ENCODE data around the gene C3orf80. TPM values are rescaled to one million over a fixed set of nuclear protein-coding genes. Genes with fewer than 3 reads are reported as not detected.
"Not testable (repeated sequence)": the region's sequence is repeated elsewhere in the genome, so short reads cannot be mapped to it uniquely, and the experiment has no call there.

The C3orf80 gene
- total RNA-seq, 1 experiment from 2014 or later, result 0.25 TPM

DNA sequence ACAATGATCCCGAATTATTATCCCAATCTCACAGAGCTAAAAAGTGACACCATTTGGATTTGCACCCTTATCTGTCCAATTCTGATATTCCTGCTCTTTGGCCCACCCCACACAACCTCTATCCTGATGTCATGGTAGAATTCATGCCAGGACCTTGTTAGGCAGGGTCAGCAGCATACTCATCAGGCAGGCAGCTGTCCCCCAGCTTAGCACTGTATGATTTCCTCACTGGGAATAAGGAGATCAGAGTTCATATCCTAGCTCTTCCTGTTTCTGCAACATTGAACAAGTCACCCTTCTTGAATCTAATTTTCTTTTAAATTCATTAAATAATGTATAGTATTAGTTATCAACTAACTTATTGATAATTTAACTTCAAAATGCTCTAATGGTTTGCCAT is 12.0 kb upstream of the C3orf80 start:
- no peak for DNase-seq (ENCODE audit: low read depth)

DNA sequence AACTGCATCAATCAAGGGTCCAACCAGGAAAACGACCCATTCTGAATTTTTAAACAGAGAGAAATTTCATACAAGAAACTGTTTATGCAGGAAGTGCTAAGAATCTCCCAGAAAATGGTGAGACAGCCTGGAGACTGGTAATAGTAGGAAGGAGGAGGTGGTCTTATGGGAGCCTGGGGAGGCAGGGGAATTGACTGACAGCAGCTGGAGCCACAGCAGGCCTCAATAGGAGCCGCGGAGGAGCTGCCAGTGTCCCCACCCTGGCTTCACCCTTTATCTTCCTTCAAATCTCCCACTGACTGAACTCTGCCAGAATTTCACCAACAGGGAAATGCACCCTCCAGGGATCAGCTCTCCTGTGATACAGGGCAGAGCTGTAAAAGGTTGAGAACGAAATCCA is 7.5 kb upstream of the C3orf80 start:
- no peak for DNase-seq (ENCODE audit: low read depth)

DNA sequence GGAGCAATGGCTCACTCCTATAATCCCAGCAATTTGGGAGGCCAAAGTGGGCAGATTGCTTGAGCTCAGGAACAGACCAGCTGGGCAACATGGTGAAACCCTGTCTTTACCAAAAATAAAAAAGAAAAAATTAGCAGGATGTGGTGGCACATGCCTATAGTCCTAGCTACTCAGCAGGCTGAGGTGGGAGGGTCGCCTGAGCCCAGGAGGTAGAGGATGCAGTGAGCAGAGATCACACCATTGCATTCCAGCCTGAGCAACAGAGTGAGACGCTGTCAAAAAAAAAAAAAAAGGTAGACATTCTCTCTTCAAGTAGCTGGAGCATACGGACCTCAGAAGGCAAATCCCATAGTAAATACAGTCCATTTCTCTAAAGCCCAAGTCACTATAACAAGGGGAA is 7.1 kb upstream of the C3orf80 start:
- DNase-seq (ENCODE audit: low read depth), result no peak

DNA sequence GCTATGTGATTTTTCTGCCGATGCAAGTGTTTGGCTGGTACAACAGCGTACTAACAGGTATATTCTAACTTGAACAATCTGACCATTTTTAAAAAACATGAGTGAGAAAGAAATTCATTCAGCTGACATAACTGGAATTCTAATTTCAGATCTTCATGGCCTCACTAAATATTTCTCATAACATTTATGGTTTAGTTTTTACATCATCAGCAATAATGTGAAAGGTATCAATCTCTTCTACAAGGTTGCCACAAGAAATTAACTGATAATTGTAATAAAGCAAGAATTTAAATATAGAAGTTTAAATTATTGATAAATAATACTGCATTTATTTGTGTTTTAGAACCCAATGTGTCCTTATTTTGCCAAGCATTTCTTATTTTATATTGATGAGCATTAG is 5.2 kb upstream of the C3orf80 start:
- DNase-seq (ENCODE audit: low read depth), result no peak

DNA sequence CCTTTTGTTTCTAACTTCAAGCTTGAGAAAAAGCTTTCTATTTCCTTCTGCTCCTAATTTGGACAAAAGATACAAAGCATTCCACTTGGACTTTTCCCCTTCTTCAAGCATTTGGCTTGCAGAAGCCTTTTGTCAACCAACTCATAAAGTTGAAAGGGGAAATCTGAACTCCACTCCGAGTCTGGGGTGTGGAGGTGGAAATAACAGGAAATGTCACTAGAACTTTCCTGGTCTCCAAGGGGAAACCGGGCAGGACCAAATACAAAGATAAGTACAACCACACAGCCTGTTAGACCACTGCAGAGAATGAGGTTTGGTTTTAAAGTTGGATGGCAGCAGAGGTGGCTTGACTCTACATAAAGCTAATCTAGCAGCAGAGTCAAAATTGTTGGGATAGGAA is 4.2 kb upstream of the C3orf80 start:
- no peak for DNase-seq (ENCODE audit: low read depth)

DNA sequence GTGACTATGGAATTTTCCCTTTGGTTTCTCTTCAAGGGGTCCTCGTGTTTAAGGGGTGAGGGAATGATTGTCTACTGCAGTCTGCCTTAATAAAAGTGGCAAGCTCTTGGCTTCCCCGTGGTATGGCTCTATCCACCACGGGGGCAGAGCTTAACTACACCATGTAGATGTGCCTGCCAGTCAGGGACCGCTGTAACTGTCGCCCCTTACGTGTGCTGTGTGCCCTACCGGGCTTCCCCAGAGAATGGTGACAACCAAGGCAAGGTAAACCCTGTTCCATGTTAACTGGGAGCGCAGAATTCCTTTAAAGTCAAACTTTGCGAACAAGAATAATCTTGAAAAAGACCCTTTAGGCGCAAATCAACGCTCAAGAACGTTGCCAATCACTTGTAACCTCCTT is 966 bp upstream of the C3orf80 start:
- no peak for DNase-seq (ENCODE audit: low read depth)

DNA sequence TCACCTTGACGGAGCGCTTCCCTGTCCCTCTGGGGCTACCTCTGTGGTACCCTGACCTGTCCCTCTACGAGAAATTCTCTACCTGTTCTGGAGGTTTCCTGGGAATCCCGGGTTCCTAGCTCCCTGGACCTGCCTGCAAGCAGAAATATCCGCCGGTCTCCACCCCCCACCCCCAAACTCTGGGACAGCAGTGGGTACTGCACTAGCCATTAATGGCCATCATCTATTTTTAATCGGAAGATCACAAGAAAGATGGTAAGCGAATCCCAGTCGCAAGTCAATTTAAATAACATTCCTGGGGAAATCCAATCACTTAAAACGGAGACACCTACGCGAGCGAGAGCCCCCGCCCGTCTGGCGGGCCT is 429 bp upstream of the C3orf80 start:
- DNase-seq (ENCODE audit: low read depth), result no peak

DNA sequence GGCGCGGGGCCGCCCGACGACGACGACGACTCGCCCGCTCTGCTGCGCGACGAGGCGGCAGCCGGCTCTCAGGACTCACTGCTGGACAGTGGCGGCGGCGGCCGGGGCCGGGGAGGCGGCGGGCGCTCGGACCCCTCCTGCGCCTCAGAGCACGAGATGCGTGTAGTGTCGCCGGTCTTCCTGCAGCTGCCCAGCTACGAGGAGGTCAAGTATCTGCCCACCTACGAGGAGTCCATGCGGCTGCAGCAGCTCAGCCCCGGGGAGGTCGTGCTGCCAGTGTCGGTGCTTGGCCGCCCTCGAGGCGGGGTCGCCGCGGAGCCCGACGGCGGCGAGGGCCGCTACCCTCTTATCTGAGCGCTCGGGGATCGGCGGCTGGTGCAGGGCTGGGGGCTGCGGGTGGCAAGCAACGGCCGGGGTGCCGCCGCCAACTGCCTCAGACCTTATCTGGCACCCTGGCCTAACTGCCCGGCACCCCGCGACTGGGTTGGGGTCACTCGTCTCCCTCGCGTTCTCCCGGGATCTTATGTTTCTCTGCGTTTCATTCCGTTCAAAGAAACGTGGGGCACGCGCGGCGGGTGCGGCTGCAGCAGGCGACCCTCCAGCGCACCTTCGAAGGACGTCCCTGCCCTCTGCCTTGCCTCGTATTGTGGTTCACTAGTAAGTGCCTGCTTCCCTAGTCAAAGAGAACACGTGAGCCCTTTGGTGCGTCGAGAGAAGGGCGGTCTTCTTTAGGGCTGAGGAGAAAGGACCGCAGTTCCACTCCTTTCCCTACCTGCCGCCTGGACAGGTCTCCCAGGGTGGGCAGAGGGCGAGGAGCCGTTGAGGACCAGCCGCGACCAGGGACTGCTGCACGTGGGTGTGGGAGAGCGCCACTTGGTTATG is 1.0 kb downstream of the C3orf80 start:
- DNase-seq (ENCODE audit: low read depth), result peak; percentile 30

DNA sequence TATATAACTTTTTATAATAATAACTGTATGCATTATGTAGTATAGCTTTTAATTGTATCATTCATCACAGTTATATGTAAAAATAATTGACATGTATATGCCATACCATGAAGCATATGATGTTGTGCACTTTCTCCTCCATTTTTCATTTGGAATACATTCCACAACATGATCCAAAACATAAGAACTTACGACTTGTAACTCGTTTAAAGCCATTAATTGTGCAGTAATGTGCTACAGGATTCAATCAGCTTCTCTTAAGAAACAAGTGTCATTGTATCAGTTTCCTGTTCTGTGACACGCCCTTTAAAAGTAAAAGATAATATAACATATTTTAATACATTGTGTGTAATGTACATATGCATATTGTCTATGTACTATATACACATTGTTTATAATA is 2.2 kb downstream of the C3orf80 start:
- DNase-seq (ENCODE audit: low read depth), result no peak

DNA sequence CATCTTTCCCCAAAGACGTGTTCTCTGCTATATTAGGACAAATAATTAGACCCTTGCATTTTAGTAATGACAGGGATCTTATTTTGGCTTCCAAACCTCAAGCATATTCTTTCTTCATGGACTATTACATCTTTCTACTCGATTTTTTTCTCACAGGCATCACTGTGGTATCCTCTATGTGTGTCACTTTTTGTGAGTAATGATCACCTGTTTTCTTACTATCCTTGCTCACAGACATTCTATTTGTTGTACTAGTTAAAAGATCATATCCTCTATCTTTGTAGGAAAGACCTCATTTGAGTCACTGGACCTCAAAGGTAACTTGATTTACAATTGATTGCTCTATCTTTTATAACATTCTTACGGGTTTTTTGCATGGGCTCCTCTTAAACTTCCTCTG is 6.8 kb downstream of the C3orf80 start:
- no peak for DNase-seq (ENCODE audit: low read depth)

DNA sequence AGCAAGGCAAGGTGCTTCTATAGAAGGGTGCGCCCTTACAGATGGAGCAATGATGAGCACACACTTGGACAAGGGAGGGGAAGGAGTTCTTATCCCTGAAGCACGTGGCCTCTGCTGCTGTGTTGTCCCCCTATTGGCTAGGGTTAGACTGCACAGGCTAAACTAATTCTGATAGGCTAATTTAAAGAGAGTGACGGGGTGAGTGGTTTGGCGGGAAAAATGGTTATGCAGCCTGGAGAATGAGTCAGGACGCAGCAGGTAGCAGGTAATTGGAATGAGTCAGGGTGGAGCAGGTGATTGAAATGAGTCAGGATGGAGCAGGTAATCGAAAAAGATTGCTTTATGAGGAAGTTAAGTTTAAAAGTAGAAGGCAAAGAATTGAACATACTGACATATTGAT is 15.5 kb downstream of the C3orf80 start:
- DNase-seq (ENCODE audit: low read depth), result not testable (repeated sequence)

DNA sequence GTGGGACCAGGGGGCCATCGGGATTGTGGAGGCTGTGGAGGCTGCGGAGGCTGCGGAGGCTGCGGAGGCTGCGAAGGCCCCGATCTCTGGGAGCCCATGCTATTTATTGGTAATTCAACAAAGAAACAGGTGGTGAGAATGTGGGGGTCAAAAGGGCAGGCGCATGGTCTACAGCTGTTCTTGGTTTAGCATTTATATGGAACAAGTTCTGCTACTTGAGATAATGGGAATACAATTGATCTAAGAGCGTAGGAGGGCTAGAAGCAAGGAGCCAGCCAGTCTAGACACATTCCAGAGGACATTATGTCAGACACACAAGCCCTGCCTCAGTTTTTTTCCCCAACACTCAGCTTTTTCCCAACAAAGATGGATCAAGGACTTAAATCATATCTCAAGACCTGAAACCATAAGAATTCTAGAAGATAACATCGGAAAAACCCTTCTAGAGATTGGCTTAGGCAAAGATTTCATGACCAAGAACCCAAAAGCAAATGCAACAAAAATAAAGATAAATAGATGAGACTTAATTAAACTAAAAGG is 20.1 kb downstream of the C3orf80 start:
- no peak for DNase-seq (ENCODE audit: low read depth)

DNA sequence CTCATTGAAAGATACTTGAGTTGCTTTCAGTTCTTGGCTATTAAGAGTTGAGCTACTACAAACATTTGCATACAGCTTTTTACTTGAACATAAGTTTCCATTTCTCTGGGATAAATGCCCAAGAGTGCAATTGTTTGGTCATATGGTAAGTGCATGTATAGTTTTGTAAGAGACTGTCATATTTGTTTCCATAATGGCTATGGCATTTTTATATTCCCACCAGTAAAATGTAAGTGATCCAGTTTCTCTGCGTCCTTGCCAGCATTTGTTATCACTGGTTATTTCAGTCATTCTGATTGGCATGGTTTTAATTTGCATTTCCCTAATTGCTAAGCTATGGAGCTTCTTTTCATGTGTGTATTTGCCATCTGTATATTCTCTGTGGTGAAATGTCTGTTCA is 22.5 kb downstream of the C3orf80 start:
- DNase-seq (ENCODE audit: low read depth), result no peak

DNA sequence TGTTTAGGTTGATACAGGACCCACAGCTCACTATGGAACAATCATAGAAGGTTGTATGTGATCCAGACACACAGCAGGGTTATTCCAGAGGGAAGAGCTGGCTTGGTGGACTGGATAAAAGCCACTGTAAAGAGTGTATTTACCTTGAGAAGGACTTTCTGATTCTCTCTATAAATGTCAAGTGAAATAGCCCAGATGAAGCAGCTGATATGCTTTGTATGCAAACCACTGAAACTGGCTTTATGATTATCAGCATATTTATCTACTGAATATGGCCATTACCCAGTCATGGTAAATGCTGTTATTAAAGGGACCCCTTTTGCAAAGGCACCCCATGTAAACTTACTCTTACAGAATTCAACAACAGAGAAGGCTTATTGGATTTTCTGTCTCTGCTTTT is 28.1 kb downstream of the C3orf80 start:
- no peak for DNase-seq (ENCODE audit: low read depth)

DNA sequence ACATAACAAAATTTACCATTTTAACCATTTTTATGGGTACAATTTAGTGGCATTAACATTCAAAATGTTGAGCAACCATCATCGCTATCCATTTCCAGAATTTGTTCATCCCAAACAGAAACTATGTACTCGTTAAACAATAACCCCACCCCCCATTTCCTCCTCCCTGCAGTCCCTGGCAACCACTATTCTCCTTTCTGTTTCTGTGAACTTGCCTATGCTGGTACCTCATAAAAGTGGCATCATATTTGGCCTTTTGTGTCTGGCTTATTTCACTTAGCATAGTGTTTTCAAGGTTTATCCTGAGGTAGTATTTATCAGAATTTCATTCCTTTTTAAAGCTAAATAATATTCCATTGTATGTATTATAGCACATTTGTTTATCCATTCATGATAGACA is 32.4 kb downstream of the C3orf80 start:
- DNase-seq (ENCODE audit: low read depth), result no peak

DNA sequence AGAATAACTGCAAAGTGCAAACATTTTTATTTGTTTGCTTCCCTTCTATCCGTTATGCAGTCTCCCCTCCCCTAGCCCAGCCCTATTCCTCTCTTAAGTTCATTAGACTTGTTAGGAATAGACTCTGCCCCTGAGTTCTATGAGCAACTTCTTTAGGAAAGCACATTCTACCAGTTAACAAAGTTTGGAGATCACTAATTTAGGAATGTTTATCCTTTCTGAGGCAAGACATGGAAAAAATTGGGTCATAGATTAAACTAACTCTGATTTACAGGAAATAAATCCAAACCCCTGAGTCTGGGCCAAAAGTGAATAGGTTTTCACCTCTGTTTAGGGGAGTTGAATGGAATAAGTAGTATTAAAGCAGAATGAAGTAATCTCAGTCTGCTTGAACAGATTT is 34.4 kb downstream of the C3orf80 start:
- DNase-seq (ENCODE audit: low read depth), result no peak

DNA sequence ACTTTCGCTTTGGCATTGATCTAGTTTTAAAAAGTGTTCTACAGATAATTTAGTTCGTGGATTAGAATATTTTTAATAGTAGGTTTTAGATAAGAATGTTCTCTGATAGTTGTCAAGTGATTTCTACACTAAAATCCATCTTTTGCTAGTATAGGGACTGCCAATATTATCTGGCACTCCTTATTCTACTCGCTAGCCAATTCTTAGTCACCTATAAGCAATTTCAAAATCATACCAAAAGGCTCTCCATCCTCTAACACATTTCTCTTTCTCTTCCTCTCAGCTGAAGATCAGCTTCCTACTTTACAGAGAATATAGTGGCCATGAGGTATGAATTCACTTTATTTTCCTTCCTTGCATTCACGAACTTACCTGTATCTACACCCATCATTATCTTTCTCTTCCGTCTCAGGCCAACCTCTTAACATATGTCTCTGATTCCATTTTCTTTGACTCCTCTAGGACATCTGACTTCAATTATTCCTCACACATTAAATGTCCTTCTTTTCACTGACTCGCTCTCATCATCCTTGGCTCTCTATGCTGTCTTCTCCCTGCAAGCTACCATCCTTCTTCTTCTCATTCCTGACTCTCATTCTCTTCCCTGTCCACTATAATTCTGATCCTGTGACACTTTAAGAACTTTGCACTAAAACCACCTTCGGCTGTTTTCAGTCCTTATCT is 35.5 kb downstream of the C3orf80 start:
- DNase-seq (ENCODE audit: low read depth), result no peak

DNA sequence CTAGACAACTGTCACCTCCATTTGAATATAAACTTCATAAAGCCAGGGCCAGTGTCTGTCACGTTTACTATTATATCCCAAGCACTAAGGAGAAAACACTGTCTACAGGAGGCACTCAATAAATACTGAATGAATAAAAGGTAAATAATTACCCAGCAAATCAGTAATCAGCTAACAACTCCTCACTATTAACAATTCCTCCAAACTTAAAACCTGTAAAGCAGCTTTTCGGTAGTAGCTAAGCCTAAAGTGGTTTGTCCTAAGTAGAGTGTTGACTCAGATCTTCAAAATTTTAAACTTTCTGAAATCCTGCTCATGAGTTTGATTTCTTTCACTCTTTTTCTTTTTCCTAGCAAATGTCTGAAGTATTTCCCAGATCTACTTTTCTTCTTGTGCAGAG is 39.9 kb downstream of the C3orf80 start:
- no peak for DNase-seq (ENCODE audit: low read depth)

Other genes starting within 250 kb of the C3orf80 start
- gene IL12A, start 236.6 kb upstream of the C3orf80 start, total RNA-seq (2014; rRNA removed; shearing (Covaris generic)), result 0.25 and 7.6 TPM in 2 replicates
- gene IFT80, start 173.8 kb downstream of the C3orf80 start, total RNA-seq (2014; rRNA removed; shearing (Covaris generic)), result 32.4 and 39.9 TPM in 2 replicates
- gene SMC4, start 174.2 kb downstream of the C3orf80 start, total RNA-seq (2014; rRNA removed; shearing (Covaris generic)), result 116 and 164 TPM in 2 replicates
- 17.4 and 17.8 TPM in 2 replicates for gene TRIM59, start 224.4 kb downstream of the C3orf80 start, total RNA-seq (2014; rRNA removed; shearing (Covaris generic))

Data from M059J (cell line).